Left ventricle myocardium inferior (tissue), 1 donor: ENCODE measurements around the gene ANO10. TPM values are rescaled to one million over a fixed set of nuclear protein-coding genes. Genes with fewer than 3 reads are reported as not detected.

Source experiments
- DNase-seq: peaks from one replicate; pipeline ENCODE4 v3.0.0-alpha.2; 2020
- H3K27ac ChIP-seq: fragments of 200-600 bp; replicated peaks from 2 replicates; pipeline ENCODE4 v1.8.0; 2021
- H3K27me3 ChIP-seq: fragments of 200-600 bp; 2 replicates; pipeline ENCODE4 v1.8.0; 2021; ENCODE audit warnings: low read depth
- H3K36me3 ChIP-seq: fragments of 200-600 bp; 2 replicates; pipeline ENCODE4 v1.8.0; 2021
- H3K4me1 ChIP-seq: fragments of 200-600 bp; 2 replicates; pipeline ENCODE4 v1.8.0; 2021
- H3K4me3 ChIP-seq: fragments of 200-600 bp; 2 replicates; pipeline ENCODE4 v1.8.0; 2021; ENCODE audit warnings: mild to moderate bottlenecking, moderate library complexity
- H3K9me3 ChIP-seq: fragments of 200-600 bp; replicated peaks from 2 replicates; pipeline ENCODE4 v1.8.0; 2021
- CTCF ChIP-seq: fragments of 200-600 bp; IDR thresholded peaks from 2 replicates; pipeline ENCODE4 v1.8.0; 2021; ENCODE audit warnings: antibody characterized with exemption, mild to moderate bottlenecking, borderline replicate concordance
- intact Hi-C: fragments of 100-400 bp; cut with micrococcal nuclease; formaldehyde crosslinking; loops from one replicate; pipeline ENCODE4 v1.11.0; 2022
- total RNA-seq: library from RNA; stranded (reverse); fragmentation: NEBNext Ultra II Directional; extraction: Animal tissue kit (Norgen Biotek cat#: 25700); gene quantifications from one replicate; pipeline ENCODE4 v1.2.1, GENCODE V29; 2021
- donor health status: DM: no; HTN: yes; CAD: no; lungs with severe emphysema.

ANO10 gene
- total RNA-seq, 1 donor from 2014 or later: 12.6 TPM

- no peak overlapping the region for H3K27ac ChIP-seq
- H3K9me3 ChIP-seq: no peaks in the 10 kb centered on the region
- no peaks in the 10 kb centered on the region for H3K36me3 ChIP-seq
- TF ChIP-seq CTCF: no peak
- H3K27me3 ChIP-seq: no peaks in the 10 kb centered on the region
- H3K4me3 ChIP-seq: no peak overlapping the region
- intact Hi-C loops: no loop called here
- no peak for DNase-seq
- no peaks in the 10 kb centered on the region for H3K4me1 ChIP-seq
Measured at GRCh38 chr3:43650345-43650744, 28.5 kb upstream of the ANO10 start.

- TF ChIP-seq CTCF: no peak
- H3K4me3 ChIP-seq: peak overlapping the region; percentile 33
Measured at GRCh38 chr3:43649365-43649968, 27.7 kb upstream of the ANO10 start.

GRCh38 chr3:43648957-43649356 is 27.1 kb upstream of the ANO10 start:
- intact Hi-C loops: no loop called here
- H3K27me3 ChIP-seq: no peaks in the 10 kb centered on the region
- no peak overlapping the region for H3K27ac ChIP-seq
- no peak for DNase-seq
- H3K36me3 ChIP-seq: no peaks in the 10 kb centered on the region
- no peaks in the 10 kb centered on the region for H3K9me3 ChIP-seq
- no peak for TF ChIP-seq CTCF
- H3K4me3 ChIP-seq: no peak overlapping the region
- no peaks in the 10 kb centered on the region for H3K4me1 ChIP-seq

More at GRCh38 chr3:43649365-43649968, 27.7 kb upstream of the ANO10 start:
- Histone ChIP-seq H3K36me3 (no peaks in the 10 kb centered on the region), H3K4me1 (no peaks in the 10 kb centered on the region), H3K9me3 (no peaks in the 10 kb centered on the region), H3K27me3 (no peaks in the 10 kb centered on the region), H3K27ac (no peak overlapping the region)
- DNase-seq: no peak
- intact Hi-C loops: no loop called here

- intact Hi-C loops: no loop called here
- no peak overlapping the region for H3K27ac ChIP-seq
- TF ChIP-seq CTCF: no peak
Measured at GRCh38 chr3:43647331-43648166, 25.7 kb upstream of the ANO10 start.

GRCh38 chr3:43644443-43644842 is 22.6 kb upstream of the ANO10 start:
- H3K4me1 ChIP-seq: no peaks in the 10 kb centered on the region
- H3K27ac ChIP-seq: no peak overlapping the region
- no peak overlapping the region for H3K4me3 ChIP-seq
- H3K27me3 ChIP-seq: no peaks in the 10 kb centered on the region
- H3K9me3 ChIP-seq: no peaks in the 10 kb centered on the region
- DNase-seq: no peak
- TF ChIP-seq CTCF: no peak
- intact Hi-C loops: no loop called here
- H3K36me3 ChIP-seq: no peaks in the 10 kb centered on the region

More at GRCh38 chr3:43647331-43648166, 25.7 kb upstream of the ANO10 start:
- no peak overlapping the region for H3K4me3 ChIP-seq
- no peaks in the 10 kb centered on the region for H3K36me3 ChIP-seq
- no peaks in the 10 kb centered on the region for H3K4me1 ChIP-seq
- no peaks in the 10 kb centered on the region for H3K27me3 ChIP-seq
- no peak for DNase-seq
- H3K9me3 ChIP-seq: no peaks in the 10 kb centered on the region
